Measurements from ENCODE around the gene SERPINB2. TPM values are rescaled to one million over a fixed set of nuclear protein-coding genes. Genes with fewer than 3 reads are reported as not detected.

SERPINB2 gene
- total and polyA plus RNA-seq, 12 donors = 0.17 to 1.3 (median 0.33) TPM; not detected in 8

GRCh38 chr18:63883617-63884016 is 3.9 kb upstream of the SERPINB2 start:
- no peak overlapping the region for H3K27ac ChIP-seq
- no peak for DNase-seq
- H3K27me3 ChIP-seq = no peaks in the 10 kb centered on the region
- no peak overlapping the region for H3K4me3 ChIP-seq
- no peak for TF ChIP-seq CTCF (IDR thresholded peaks at IDR 0.05)
- TF ChIP-seq POLR2A (IDR thresholded peaks at IDR 0.05) = no peak
- no peaks in the 10 kb centered on the region for H3K36me3 ChIP-seq (replicated peaks in 1 of 2)
- intact Hi-C loops (cut with DNase I) = no loop called here
- H3K9me3 ChIP-seq (replicated peaks in 1 of 3) = no peaks in the 10 kb centered on the region
- no peaks in the 10 kb centered on the region for H3K4me1 ChIP-seq (replicated peaks in 1 of 2)

- no peak for TF ChIP-seq CTCF (IDR thresholded peaks at IDR 0.05)
- TF ChIP-seq POLR2A (IDR thresholded peaks at IDR 0.05) = no peak
- no peak overlapping the region for H3K4me3 ChIP-seq
- 0 to 20% (median 10%) methylated on average over 1 of the region's 1 CpG for WGBS, 4 donors
- no peaks in the 10 kb centered on the region for H3K4me1 ChIP-seq (replicated peaks in 1 of 2)
- peaks cover 7% of the 10 kb centered on the region for H3K27me3 ChIP-seq
- no peak overlapping the region for H3K27ac ChIP-seq
- intact Hi-C loops (cut with DNase I) = no loop called here
- no peaks in the 10 kb centered on the region for H3K9me3 ChIP-seq (replicated peaks in 1 of 3)
- no peak for DNase-seq
- H3K36me3 ChIP-seq (replicated peaks in 1 of 2) = no peaks in the 10 kb centered on the region
Observed at GRCh38 chr18:63888470-63889190, 1.1 kb downstream of the SERPINB2 start.

GRCh38 chr18:63889626-63890025 is 2.1 kb downstream of the SERPINB2 start:
- Histone ChIP-seq H3K9me3 (replicated peaks in 1 of 3) (no peaks in the 10 kb centered on the region), H3K27ac (no peak overlapping the region), H3K36me3 (replicated peaks in 1 of 2) (no peaks in the 10 kb centered on the region), H3K4me1 (replicated peaks in 1 of 2) (no peaks in the 10 kb centered on the region), H3K27me3 (peaks cover 7% of the 10 kb centered on the region), H3K4me3 (no peak overlapping the region)
- DNase-seq = no peak
- intact Hi-C loops (cut with DNase I) = no loop called here
- 55 to 81% (median 71%) methylated on average over 2 of the region's 2 CpGs for WGBS, 4 donors
- TF ChIP-seq CTCF (IDR thresholded peaks at IDR 0.05) = no peak
- TF ChIP-seq POLR2A (IDR thresholded peaks at IDR 0.05) = no peak

GRCh38 chr18:63890237-63890949 is 2.9 kb downstream of the SERPINB2 start:
- Histone ChIP-seq H3K4me1 (replicated peaks in 1 of 2) (no peaks in the 10 kb centered on the region), H3K27ac (no peak overlapping the region), H3K9me3 (replicated peaks in 1 of 3) (no peaks in the 10 kb centered on the region), H3K36me3 (replicated peaks in 1 of 2) (no peaks in the 10 kb centered on the region), H3K4me3 (no peak overlapping the region), H3K27me3 (peaks cover 7% of the 10 kb centered on the region)
- TF ChIP-seq CTCF (IDR thresholded peaks at IDR 0.05) (no peak), POLR2A (IDR thresholded peaks at IDR 0.05) (no peak)
- intact Hi-C loops (cut with DNase I) = no loop called here
- DNase-seq = no peak
- WGBS, 4 donors = 72 to 80% (median 74%) methylated on average over 6 of the region's 6 CpGs

Measured in adrenal gland (tissue), 12 donors.